HepG2 (cell line): ENCODE measurements around the gene CCDC85C. TPM values are rescaled to one million over a fixed set of nuclear protein-coding genes. Genes with fewer than 3 reads are reported as not detected.

ENCODE experiments used
- ATAC-seq: fragments of 200-7000 bp; cut with Tn5 transposase; 3 replicates; pipeline ENCODE4 v1.9.1; 2020; ENCODE audit warnings: mild to moderate bottlenecking, moderate library complexity
- BruUV-seq: library from RNA; stranded (reverse); fragments of 400-500 nt; replicated peaks from 2 replicates; lab custom pipeline; 2021; lab: Mats Ljungman, UMichigan
- CTCF ChIA-PET: fragments of 300-600 bp; formaldehyde crosslinking; extraction: SDS; loops from one replicate; lab custom pipeline; 2021; ENCODE audit warnings: low total read pairs, inconsistent platforms, low intra/inter-chr PET ratio; lab: Yijun Ruan, JAX
- POLR2A ChIA-PET: fragments of 350-600 bp; sonication (Branson Sonifier 250); formaldehyde crosslinking; loops from one replicate; lab custom pipeline; 2020; ENCODE audit warnings: antibody characterized with exemption, inconsistent platforms; lab: Yijun Ruan, JAX
- DNase-seq: peaks from one replicate; pipeline ENCODE4 v3.0.0-alpha.2; 2015; ENCODE audit warnings: low spot score
- FAIRE-seq: peaks from 3 replicates; lab custom pipeline; 2011; peaks lifted over from hg19 to GRCh38; lab: Jason Lieb, UNC
- H2AFZ ChIP-seq: one replicate; pipeline ENCODE4 v1.6.1; 2011; ENCODE audit warnings: low read length, inconsistent platforms
- H3K27ac ChIP-seq: fragments of 300-600 bp; 3 replicates; pipeline ENCODE4 v1.8.0; 2011; ENCODE audit warnings: mixed run types, mild to moderate bottlenecking, mixed read lengths, low read length, inconsistent platforms; ENCODE audit not compliant: insufficient read depth; ENCODE audit errors: extremely low read length
- H3K27me3 ChIP-seq, 2 experiments: fragments of 200-600 bp in 1 of 2; 2 replicates in 1 of 2; 3 replicates in 1 of 2; pipeline versions ENCODE4 v1.6.0 to v1.8.0; 2011; ENCODE audit warnings: low read length in 2 of 2, mild to moderate bottlenecking in 2 of 2, moderate library complexity in 2 of 2, inconsistent platforms in 1 of 2; ENCODE audit not compliant: insufficient read depth in 2 of 2, control insufficient read depth in 1 of 2
- H3K36me3 ChIP-seq, 2 experiments: fragments of 200-600 bp in 1 of 2; replicated peaks in 1 of 2; 2 replicates in 1 of 2; 3 replicates in 1 of 2; pipeline versions ENCODE4 v1.5.1 to v1.8.0; 2011; ENCODE audit warnings: low read length in 2 of 2, inconsistent platforms in 1 of 2; ENCODE audit not compliant: insufficient read depth in 2 of 2, control insufficient read depth in 1 of 2
- H3K4me1 ChIP-seq: 2 replicates; pipeline ENCODE4 v1.5.1; 2012; ENCODE audit warnings: low read length, inconsistent platforms; ENCODE audit not compliant: insufficient read depth
- H3K4me2 ChIP-seq: 2 replicates; pipeline ENCODE4 v1.6.0; 2011; ENCODE audit warnings: low read depth, low read length, inconsistent platforms
- H3K4me3 ChIP-seq, 3 experiments: fragments of 200-600 bp in 1 of 3; sonication (generic), shearing (Covaris generic) in 1 of 3; replicated peaks in 1 of 3; 2 replicates each; pipeline ENCODE4 v1.5.1; 2011 to 2016; ENCODE audit warnings: low read length in 3 of 3, inconsistent platforms in 2 of 3, low read depth in 2 of 3, mild to moderate bottlenecking in 2 of 3, control low read depth in 1 of 3, mixed read lengths in 1 of 3; ENCODE audit not compliant: insufficient read depth in 1 of 3
- H3K79me2 ChIP-seq: one replicate; pipeline ENCODE4 v1.6.1; 2011; ENCODE audit warnings: low read length, inconsistent platforms; ENCODE audit not compliant: insufficient read depth
- H3K9ac ChIP-seq: 2 replicates; pipeline ENCODE4 v1.6.0; 2011; ENCODE audit warnings: mild to moderate bottlenecking, low read depth, low read length, inconsistent platforms; ENCODE audit not compliant: insufficient read depth
- H3K9me3 ChIP-seq: 2 replicates; pipeline ENCODE4 v1.5.1; 2012; ENCODE audit warnings: mild to moderate bottlenecking, low read length
- H4K20me1 ChIP-seq: 2 replicates; pipeline ENCODE4 v1.6.0; 2011; ENCODE audit warnings: inconsistent platforms, mild to moderate bottlenecking, low read length, moderate library complexity; ENCODE audit not compliant: insufficient read depth
- TFE3 ChIP-seq: IDR thresholded peaks from 2 replicates; pipeline ENCODE4 v1.6.1; 2016
- ZBTB40 ChIP-seq, 2 experiments: fragments of 450-650 bp in 1 of 2; sonication (generic) in 1 of 2; formaldehyde crosslinking in 1 of 2; IDR thresholded peaks; 2 replicates each; pipeline versions ENCODE4 v1.6.1 to v1.8.0; 2016 to 2022; ENCODE audit warnings: antibody characterized with exemption in 1 of 2, mild to moderate bottlenecking in 1 of 2, missing genetic modification reagents in 1 of 2
- WGBS: methylation state at CpG from one replicate; pipeline ENCODE4 v1.1.6; 2017; ENCODE audit warnings: low lambda C conversion rate; 5-methylcytosine and 5-hydroxymethylcytosine counted together
- in situ Hi-C: cut with HindIII; loops from 2 replicates; pipeline ENCODE4 v1.10.0; 2017; ENCODE audit warnings: low pct_unique_long_range_greater_than_20kb; ENCODE audit not compliant: extremely low pct_ligation_motif_present
- intact Hi-C: fragments of 100-400 bp; cut with micrococcal nuclease; formaldehyde crosslinking; loops from one replicate; pipeline ENCODE4 v1.10.0; 2022; ENCODE audit not compliant: unreplicated experiment
- polyA plus RNA-seq, 8 experiments: library from polyadenylated mRNA; depleted of rRNA in 3 of 8; stranded (reverse) in 7 of 8; unstranded in 1 of 8; fragments of >200 nt; fragmentation: Illumina TruSeq in 4 of 8; extraction: Trizol in 4 of 8; gene quantifications; 2 replicates each; pipeline versions ENCODE4 v1.2.1 to v1.2.3, GENCODE V29; 2011 to 2016; ENCODE audit warnings: low read depth in 4 of 8, missing spikeins in 1 of 8, mixed read lengths in 1 of 8; ENCODE audit not compliant: insufficient read depth in 1 of 8
- total RNA-seq, 5 experiments: library from RNA; depleted of rRNA; stranded (reverse); fragments of >200 nt; fragmentation: Illumina TruSeq; extraction: Trizol; gene quantifications; 2 replicates each; pipeline ENCODE4 v1.2.3, GENCODE V29; 2016; ENCODE audit warnings: low read depth in 1 of 5
- TF ChIP-seq, protein P1 (sequence below): sonication (generic); formaldehyde crosslinking; IDR thresholded peaks from 2 replicates; pipeline ENCODE4 v1.4.0; 2020; ENCODE audit warnings: missing genetic modification reagents, mild to moderate bottlenecking, borderline replicate concordance
- TF ChIP-seq, protein P2 (sequence below): sonication (generic); formaldehyde crosslinking; IDR thresholded peaks from 2 replicates; pipeline ENCODE4 v1.5.1; 2020; ENCODE audit warnings: missing genetic modification reagents, mild to moderate bottlenecking, borderline replicate concordance

Gene CCDC85C
- total and polyA plus RNA-seq, 2 of the 13 experiments (the other 11 are each of a cell fraction or from before 2014, with no cell fraction given): 18.8 to 43.8 TPM

DNA sequence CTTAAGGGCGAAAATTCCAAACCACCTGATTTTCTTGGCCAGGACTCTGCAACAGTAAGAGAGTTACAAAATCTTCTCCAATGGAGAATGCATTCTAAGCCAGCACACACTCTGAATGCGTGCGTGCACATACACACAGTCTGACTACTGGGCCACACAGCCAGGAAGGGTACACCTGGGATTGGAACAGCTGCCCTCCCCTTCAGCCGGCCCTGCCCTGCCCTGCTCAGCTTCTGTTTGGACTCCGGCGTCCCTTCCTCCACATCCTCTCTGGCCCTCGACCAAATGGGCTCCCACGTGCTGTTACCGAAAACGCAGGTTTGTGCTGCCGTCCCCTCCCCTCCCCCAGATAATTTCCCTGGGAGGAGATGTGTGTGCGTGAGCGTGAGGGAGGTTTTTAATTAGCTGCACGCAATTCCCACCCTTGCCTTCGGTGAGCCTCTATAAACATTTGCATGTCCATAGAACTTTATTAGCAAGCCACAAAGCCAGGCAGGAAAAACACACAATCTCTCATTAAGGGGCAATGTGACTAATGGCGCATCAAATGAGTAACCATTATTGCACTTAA, 79.8 kb downstream of the CCDC85C start:
- WGBS: 95% methylated on average over 16 of the region's 16 CpGs
- Histone ChIP-seq H3K36me3 (peaks cover 8 to 26% of the 10 kb centered on the region in 2 experiments; a peak in 4 of 5 replicates), H3K79me2 (peaks cover 6% of the 10 kb centered on the region), H3K27me3 (no peaks in the 10 kb centered on the region), H3K9ac (no peak overlapping the region), H3K4me2 (no peak overlapping the region), H3K9me3 (no peaks in the 10 kb centered on the region), H3K4me3 (no peak overlapping the region), H3K4me1 (peaks cover 21% of the 10 kb centered on the region), H2AFZ (no peak overlapping the region), H4K20me1 (peaks cover 11% of the 10 kb centered on the region; the same call in 1 of the 2 replicates), H3K27ac (no peak overlapping the region)
- ChIA-PET POLR2A (interaction anchor here (0.8 to 1.1 kb wide), 2 partner anchors 29 to 31 kb away, joined by 3 to 4 read pairs; no protein-coding TSS in a partner anchor), CTCF (interaction anchor here (1.2 kb wide), 1 partner anchor 104 kb away, joined by 4 read pairs; no protein-coding TSS in a partner anchor)
- no peak for DNase-seq
- TF ChIP-seq, protein P1, sequence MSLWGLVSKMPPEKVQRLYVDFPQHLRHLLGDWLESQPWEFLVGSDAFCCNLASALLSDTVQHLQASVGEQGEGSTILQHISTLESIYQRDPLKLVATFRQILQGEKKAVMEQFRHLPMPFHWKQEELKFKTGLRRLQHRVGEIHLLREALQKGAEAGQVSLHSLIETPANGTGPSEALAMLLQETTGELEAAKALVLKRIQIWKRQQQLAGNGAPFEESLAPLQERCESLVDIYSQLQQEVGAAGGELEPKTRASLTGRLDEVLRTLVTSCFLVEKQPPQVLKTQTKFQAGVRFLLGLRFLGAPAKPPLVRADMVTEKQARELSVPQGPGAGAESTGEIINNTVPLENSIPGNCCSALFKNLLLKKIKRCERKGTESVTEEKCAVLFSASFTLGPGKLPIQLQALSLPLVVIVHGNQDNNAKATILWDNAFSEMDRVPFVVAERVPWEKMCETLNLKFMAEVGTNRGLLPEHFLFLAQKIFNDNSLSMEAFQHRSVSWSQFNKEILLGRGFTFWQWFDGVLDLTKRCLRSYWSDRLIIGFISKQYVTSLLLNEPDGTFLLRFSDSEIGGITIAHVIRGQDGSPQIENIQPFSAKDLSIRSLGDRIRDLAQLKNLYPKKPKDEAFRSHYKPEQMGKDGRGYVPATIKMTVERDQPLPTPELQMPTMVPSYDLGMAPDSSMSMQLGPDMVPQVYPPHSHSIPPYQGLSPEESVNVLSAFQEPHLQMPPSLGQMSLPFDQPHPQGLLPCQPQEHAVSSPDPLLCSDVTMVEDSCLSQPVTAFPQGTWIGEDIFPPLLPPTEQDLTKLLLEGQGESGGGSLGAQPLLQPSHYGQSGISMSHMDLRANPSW (CRISPR knock-in tag): no peak
- TF ChIP-seq TFE3 (CRISPR knock-in tag): no peak
- TF ChIP-seq, protein P2, sequence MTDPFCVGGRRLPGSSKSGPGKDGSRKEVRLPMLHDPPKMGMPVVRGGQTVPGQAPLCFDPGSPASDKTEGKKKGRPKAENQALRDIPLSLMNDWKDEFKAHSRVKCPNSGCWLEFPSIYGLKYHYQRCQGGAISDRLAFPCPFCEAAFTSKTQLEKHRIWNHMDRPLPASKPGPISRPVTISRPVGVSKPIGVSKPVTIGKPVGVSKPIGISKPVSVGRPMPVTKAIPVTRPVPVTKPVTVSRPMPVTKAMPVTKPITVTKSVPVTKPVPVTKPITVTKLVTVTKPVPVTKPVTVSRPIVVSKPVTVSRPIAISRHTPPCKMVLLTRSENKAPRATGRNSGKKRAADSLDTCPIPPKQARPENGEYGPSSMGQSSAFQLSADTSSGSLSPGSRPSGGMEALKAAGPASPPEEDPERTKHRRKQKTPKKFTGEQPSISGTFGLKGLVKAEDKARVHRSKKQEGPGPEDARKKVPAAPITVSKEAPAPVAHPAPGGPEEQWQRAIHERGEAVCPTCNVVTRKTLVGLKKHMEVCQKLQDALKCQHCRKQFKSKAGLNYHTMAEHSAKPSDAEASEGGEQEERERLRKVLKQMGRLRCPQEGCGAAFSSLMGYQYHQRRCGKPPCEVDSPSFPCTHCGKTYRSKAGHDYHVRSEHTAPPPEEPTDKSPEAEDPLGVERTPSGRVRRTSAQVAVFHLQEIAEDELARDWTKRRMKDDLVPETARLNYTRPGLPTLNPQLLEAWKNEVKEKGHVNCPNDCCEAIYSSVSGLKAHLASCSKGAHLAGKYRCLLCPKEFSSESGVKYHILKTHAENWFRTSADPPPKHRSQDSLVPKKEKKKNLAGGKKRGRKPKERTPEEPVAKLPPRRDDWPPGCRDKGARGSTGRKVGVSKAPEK (CRISPR knock-in tag): no peak
- no peak for TF ChIP-seq ZBTB40 (IDR thresholded peaks at IDR 0.05)
- TF ChIP-seq ZBTB40 (CRISPR knock-in tag; IDR thresholded peaks at IDR 0.05): 0 out of 2 replicates have a peak, but pooled peaks have one; percentile 55
- ATAC-seq: no peak
- no peak for FAIRE-seq
- no TSS peak for BruUV-seq
- in situ Hi-C loops: loop anchor here (5.0 to 10.0 kb wide), 2 partner anchors 108 to 361 kb away; no protein-coding TSS in a partner anchor
- intact Hi-C loops: no loop called here
